ENCODE results near the gene TAAR8.

TAAR8 gene, protein sequence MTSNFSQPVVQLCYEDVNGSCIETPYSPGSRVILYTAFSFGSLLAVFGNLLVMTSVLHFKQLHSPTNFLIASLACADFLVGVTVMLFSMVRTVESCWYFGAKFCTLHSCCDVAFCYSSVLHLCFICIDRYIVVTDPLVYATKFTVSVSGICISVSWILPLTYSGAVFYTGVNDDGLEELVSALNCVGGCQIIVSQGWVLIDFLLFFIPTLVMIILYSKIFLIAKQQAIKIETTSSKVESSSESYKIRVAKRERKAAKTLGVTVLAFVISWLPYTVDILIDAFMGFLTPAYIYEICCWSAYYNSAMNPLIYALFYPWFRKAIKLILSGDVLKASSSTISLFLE

DNA sequence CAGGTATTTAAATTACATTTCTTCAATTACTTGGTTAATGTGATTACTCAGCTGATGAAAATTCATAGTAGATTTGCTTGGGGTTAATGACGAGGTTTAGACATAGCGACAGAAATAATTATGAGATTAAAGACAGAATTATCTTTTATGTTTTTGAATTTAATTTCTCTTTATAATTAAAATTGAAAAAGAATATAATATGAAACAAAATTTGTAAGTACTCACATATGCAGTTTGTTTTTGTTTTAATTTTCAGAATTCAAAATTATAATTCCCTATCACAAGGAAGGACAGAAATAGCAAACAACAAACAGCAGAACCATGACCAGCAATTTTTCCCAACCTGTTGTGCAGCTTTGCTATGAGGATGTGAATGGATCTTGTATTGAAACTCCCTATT, at the start of gene TAAR8:
TSS of gene TAAR8 (plus strand) at position 301 of the 400 bp plus-strand sequence. CDS start at position 322, 21 bp downstream.
- no peak within 1 kb of the TSS for H3K4me3 ChIP-seq (ENCODE audit: low read depth, low read length)
- TF ChIP-seq, protein P1, sequence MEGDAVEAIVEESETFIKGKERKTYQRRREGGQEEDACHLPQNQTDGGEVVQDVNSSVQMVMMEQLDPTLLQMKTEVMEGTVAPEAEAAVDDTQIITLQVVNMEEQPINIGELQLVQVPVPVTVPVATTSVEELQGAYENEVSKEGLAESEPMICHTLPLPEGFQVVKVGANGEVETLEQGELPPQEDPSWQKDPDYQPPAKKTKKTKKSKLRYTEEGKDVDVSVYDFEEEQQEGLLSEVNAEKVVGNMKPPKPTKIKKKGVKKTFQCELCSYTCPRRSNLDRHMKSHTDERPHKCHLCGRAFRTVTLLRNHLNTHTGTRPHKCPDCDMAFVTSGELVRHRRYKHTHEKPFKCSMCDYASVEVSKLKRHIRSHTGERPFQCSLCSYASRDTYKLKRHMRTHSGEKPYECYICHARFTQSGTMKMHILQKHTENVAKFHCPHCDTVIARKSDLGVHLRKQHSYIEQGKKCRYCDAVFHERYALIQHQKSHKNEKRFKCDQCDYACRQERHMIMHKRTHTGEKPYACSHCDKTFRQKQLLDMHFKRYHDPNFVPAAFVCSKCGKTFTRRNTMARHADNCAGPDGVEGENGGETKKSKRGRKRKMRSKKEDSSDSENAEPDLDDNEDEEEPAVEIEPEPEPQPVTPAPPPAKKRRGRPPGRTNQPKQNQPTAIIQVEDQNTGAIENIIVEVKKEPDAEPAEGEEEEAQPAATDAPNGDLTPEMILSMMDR (IDR thresholded peaks at IDR 0.05; ENCODE audit: low read depth, low read length), result no peak
- TF ChIP-seq POLR2A (IDR thresholded peaks at IDR 0.05; ENCODE audit: extremely low read depth, insufficient read length), result no peak
- TF ChIP-seq, protein P2, sequence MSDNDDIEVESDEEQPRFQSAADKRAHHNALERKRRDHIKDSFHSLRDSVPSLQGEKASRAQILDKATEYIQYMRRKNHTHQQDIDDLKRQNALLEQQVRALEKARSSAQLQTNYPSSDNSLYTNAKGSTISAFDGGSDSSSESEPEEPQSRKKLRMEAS (IDR thresholded peaks at IDR 0.05; ENCODE audit: low read depth, low read length), result no peak
- no peak for TF ChIP-seq MYC (IDR thresholded peaks at IDR 0.05; ENCODE audit: low read depth, low read length)

DNA sequence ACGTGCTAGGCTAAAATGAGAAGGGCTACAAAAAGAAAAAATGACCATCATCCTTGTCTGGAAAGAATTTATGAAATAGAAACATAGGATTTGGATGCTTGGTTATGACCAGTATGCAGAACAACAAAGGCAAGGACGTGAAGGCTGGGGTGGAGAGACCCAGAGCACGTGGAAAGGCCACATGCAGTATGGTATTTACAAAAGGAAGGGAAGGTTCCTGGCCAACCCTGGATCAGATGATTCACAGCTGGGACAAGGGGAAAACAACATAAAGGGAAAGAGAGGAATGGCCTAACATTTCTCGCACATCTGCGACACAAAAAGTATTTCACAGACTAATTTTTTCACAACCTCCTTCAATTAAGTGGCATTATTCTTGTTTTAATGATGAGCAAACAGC, 47.7 kb upstream of the TAAR8 start:
- H3K4me3 ChIP-seq (ENCODE audit: low read depth, low read length), result no peak overlapping the region
- TF ChIP-seq, protein P1 (IDR thresholded peaks at IDR 0.05; ENCODE audit: low read depth, low read length), result no peak
- TF ChIP-seq POLR2A (IDR thresholded peaks at IDR 0.05; ENCODE audit: extremely low read depth, insufficient read length), result no peak
- TF ChIP-seq MYC (IDR thresholded peaks at IDR 0.05; ENCODE audit: low read depth, low read length), result no peak
- TF ChIP-seq, protein P2 (IDR thresholded peaks at IDR 0.05; ENCODE audit: low read depth, low read length), result no peak
- DNase-seq (ENCODE audit: low read depth), result no peak

More for the DNA sequence above, at the start of gene TAAR8:
- DNase-seq (ENCODE audit: low read depth), result no peak

DNA sequence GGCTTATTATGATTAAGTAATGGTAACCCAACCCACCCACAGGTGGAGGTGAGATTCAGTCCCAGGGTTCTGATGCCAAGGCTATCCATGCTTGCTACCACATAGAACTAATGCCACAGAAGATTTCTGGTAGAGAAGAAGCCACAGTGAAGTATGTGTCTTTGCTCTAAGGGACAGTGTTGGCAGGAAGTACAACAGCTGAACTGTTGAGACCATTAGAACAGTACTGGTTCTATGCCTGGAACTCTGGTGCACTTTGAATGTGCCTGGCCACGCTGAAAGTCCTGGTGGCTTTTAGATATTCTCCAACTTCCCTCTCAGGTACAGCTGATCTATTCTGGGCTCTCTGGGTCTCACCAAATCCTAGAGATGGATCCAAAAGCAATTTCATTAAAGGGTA, 47.3 kb upstream of the TAAR8 start:
- H3K4me3 ChIP-seq (ENCODE audit: low read depth, low read length), result no peak overlapping the region
- no peak for DNase-seq (ENCODE audit: low read depth)
- no peak for TF ChIP-seq POLR2A (IDR thresholded peaks at IDR 0.05; ENCODE audit: extremely low read depth, insufficient read length)
- TF ChIP-seq, protein P2 (IDR thresholded peaks at IDR 0.05; ENCODE audit: low read depth, low read length), result no peak
- TF ChIP-seq, protein P1 (IDR thresholded peaks at IDR 0.05; ENCODE audit: low read depth, low read length), result no peak
- TF ChIP-seq MYC (IDR thresholded peaks at IDR 0.05; ENCODE audit: low read depth, low read length), result no peak

DNA sequence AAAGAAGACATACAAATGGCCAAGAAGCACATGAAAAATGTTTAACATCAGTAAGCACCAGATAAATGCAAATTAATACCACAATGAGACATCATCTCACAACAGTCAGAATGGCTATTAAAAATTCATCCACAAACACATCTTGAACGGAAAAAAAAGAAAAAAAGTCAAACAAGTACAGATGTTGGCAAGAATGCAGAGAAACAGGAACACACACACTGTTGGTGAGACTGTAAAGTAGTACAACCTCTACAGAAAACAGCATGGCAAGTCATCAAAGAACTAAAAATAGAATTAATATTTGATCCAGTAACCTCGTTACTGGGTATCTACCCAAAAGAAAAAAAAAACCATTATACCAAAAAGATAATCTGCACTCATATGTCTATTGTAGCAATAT, 46.0 kb upstream of the TAAR8 start:
- H3K4me3 ChIP-seq (ENCODE audit: low read depth, low read length), result no peak overlapping the region
- no peak for DNase-seq (ENCODE audit: low read depth)
- TF ChIP-seq, protein P2 (IDR thresholded peaks at IDR 0.05; ENCODE audit: low read depth, low read length), result no peak
- TF ChIP-seq, protein P1 (IDR thresholded peaks at IDR 0.05; ENCODE audit: low read depth, low read length), result no peak
- TF ChIP-seq POLR2A (IDR thresholded peaks at IDR 0.05; ENCODE audit: extremely low read depth, insufficient read length), result no peak
- no peak for TF ChIP-seq MYC (IDR thresholded peaks at IDR 0.05; ENCODE audit: low read depth, low read length)

DNA sequence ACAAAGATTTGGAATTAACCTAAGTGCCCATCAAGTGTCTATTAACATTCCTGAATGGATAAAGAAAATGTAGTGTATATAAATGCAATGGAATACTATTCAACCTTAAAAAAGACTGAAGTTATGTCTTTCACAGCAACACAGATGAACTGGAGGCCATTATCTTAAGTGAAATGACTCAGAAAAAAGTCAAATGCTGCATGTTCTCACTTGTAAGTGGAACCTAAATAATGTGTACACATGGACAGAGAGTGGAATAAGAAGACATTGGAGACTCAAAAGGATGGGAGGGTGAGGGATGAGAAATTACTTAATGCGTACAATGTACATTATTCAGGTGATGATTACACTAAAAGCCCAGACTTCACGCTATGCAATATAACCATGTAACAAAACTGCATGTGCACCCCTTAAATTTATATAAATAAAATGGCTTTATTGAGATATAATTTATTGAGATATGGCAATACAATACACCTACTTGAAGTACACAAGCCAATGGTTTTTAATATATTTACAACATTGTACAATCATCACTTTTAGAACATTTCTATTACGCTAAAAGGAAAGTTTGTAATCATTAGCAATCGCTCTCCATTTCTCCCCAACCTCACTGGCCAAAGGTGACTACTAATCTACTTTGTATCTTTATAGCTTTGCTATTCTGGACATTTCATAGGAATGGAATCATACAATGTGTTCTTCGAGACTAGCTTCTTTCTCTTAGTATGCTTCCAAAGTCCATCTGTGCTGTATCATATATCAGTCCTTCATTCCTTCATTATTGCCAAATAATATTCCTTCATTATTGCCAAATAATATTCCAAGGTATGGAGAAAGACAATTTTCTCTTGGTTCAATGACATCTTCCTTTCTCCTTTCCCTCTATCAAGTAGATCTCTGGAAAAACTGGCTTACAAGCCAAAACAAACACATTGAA, 45.3 kb upstream of the TAAR8 start:
- H3K4me3 ChIP-seq (ENCODE audit: low read depth, low read length), result no peak overlapping the region
- DNase-seq (ENCODE audit: low read depth), result no peak
- TF ChIP-seq POLR2A (IDR thresholded peaks at IDR 0.05; ENCODE audit: extremely low read depth, insufficient read length), result no peak
- TF ChIP-seq, protein P1 (IDR thresholded peaks at IDR 0.05; ENCODE audit: low read depth, low read length), result no peak
- TF ChIP-seq MYC (IDR thresholded peaks at IDR 0.05; ENCODE audit: low read depth, low read length), result no peak
- TF ChIP-seq, protein P2 (IDR thresholded peaks at IDR 0.05; ENCODE audit: low read depth, low read length), result no peak
